Measurements from ENCODE around the gene CCDC186. TPM values are rescaled to one million over a fixed set of nuclear protein-coding genes. Genes with fewer than 3 reads are reported as not detected.

CCDC186 gene
- total RNA-seq: 17.7 TPM
- long read RNA-seq, full-length matches to known transcripts: 5 of 19 reads
- long read RNA-seq, partial matches to known transcripts: 13 of 19 reads
- long read RNA-seq, other reads (novel, unspliced or antisense): 1 of 19 reads

GRCh38 chr10:114173921-114174694 lies at the start of gene CCDC186:
Gene CCDC186 (minus strand): TSS chr10:114174203. CDS start chr10:114163268, 10,935 bp downstream.
- peak; percentile 99 for ATAC-seq
- intact Hi-C loops (cut with micrococcal nuclease): no loop called here
- DNase-seq: peak; percentile 97

GRCh38 chr10:114223066-114223465 lies 49.1 kb upstream of the CCDC186 start:
- ATAC-seq: peak; percentile 100
- peak; percentile 77 for DNase-seq
- intact Hi-C loops (cut with micrococcal nuclease): no loop called here

- DNase-seq: no peak
- no peak for ATAC-seq
- intact Hi-C loops (cut with micrococcal nuclease): no loop called here
Observed at GRCh38 chr10:114221235-114221634, 47.2 kb upstream of the CCDC186 start.

GRCh38 chr10:114220281-114220680 lies 46.3 kb upstream of the CCDC186 start:
- ATAC-seq (no peak), DNase-seq (no peak)
- intact Hi-C loops (cut with micrococcal nuclease): no loop called here

- ATAC-seq (no peak), DNase-seq (no peak)
- intact Hi-C loops (cut with micrococcal nuclease): no loop called here
Observed at GRCh38 chr10:114215033-114215432, 41.0 kb upstream of the CCDC186 start.

GRCh38 chr10:114212153-114212552 lies 38.1 kb upstream of the CCDC186 start:
- no peak for DNase-seq
- no peak for ATAC-seq
- intact Hi-C loops (cut with micrococcal nuclease): no loop called here

- intact Hi-C loops (cut with micrococcal nuclease): no loop called here
- peak; percentile 72 for ATAC-seq
- DNase-seq: no peak
Observed at GRCh38 chr10:114208351-114208750, 34.3 kb upstream of the CCDC186 start.

- no peak for ATAC-seq
- DNase-seq: no peak
- intact Hi-C loops (cut with micrococcal nuclease): no loop called here
Observed at GRCh38 chr10:114207349-114207748, 33.3 kb upstream of the CCDC186 start.

- no peak for DNase-seq
- intact Hi-C loops (cut with micrococcal nuclease): no loop called here
Observed at GRCh38 chr10:114206902-114207301, 32.9 kb upstream of the CCDC186 start.

GRCh38 chr10:114202812-114203211 lies 28.8 kb upstream of the CCDC186 start:
- no peak for DNase-seq
- ATAC-seq: no peak
- intact Hi-C loops (cut with micrococcal nuclease): no loop called here

More at GRCh38 chr10:114206902-114207301, 32.9 kb upstream of the CCDC186 start:
- no peak for ATAC-seq

GRCh38 chr10:114199239-114199638 lies 25.2 kb upstream of the CCDC186 start:
- intact Hi-C loops (cut with micrococcal nuclease): no loop called here
- no peak for ATAC-seq
- DNase-seq: no peak

- DNase-seq (no peak), ATAC-seq (no peak)
- intact Hi-C loops (cut with micrococcal nuclease): no loop called here
Observed at GRCh38 chr10:114195079-114195478, 21.1 kb upstream of the CCDC186 start.

- DNase-seq (no peak), ATAC-seq (no peak)
- intact Hi-C loops (cut with micrococcal nuclease): no loop called here
Observed at GRCh38 chr10:114189700-114190099, 15.7 kb upstream of the CCDC186 start.

GRCh38 chr10:114188900-114189299 lies 14.9 kb upstream of the CCDC186 start:
- no peak for DNase-seq
- ATAC-seq: no peak
- intact Hi-C loops (cut with micrococcal nuclease): no loop called here

GRCh38 chr10:114188001-114188400 lies 14.0 kb upstream of the CCDC186 start:
- intact Hi-C loops (cut with micrococcal nuclease): no loop called here
- no peak for ATAC-seq

GRCh38 chr10:114184276-114184675 lies 10.3 kb upstream of the CCDC186 start:
- intact Hi-C loops (cut with micrococcal nuclease): no loop called here
- ATAC-seq (no peak), DNase-seq (no peak)

More at GRCh38 chr10:114188001-114188400, 14.0 kb upstream of the CCDC186 start:
- DNase-seq: no peak

GRCh38 chr10:114183563-114183962 lies 9.6 kb upstream of the CCDC186 start:
- DNase-seq: no peak
- intact Hi-C loops (cut with micrococcal nuclease): no loop called here

GRCh38 chr10:114181971-114182370 lies 8.0 kb upstream of the CCDC186 start:
- intact Hi-C loops (cut with micrococcal nuclease): no loop called here
- DNase-seq: peak; percentile 80
- peak; percentile 92 for ATAC-seq

More at GRCh38 chr10:114183563-114183962, 9.6 kb upstream of the CCDC186 start:
- ATAC-seq: no peak

GRCh38 chr10:114180937-114181336 lies 6.9 kb upstream of the CCDC186 start:
- DNase-seq (no peak), ATAC-seq (no peak)
- intact Hi-C loops (cut with micrococcal nuclease): no loop called here

- ATAC-seq: no peak
- no peak for DNase-seq
- intact Hi-C loops (cut with micrococcal nuclease): no loop called here
Observed at GRCh38 chr10:114179747-114180146, 5.7 kb upstream of the CCDC186 start.

GRCh38 chr10:114179148-114179547 lies 5.1 kb upstream of the CCDC186 start, which contains the start of gene TDRD1:
Gene TDRD1 (plus strand): TSS chr10:114179353. CDS start chr10:114187832, 8,479 bp downstream.
- no peak for ATAC-seq
- intact Hi-C loops (cut with micrococcal nuclease): no loop called here

More at GRCh38 chr10:114179148-114179547, 5.1 kb upstream of the CCDC186 start, which contains the start of gene TDRD1:
- peak; percentile 50 for DNase-seq
